Naive thymus-derived CD8-positive, alpha-beta T cell (primary cell): ENCODE data around the gene WIPF3. TPM values are rescaled to one million over a fixed set of nuclear protein-coding genes. Genes with fewer than 3 reads are reported as not detected.
"Not testable (repeated sequence)": the region's sequence is repeated elsewhere in the genome, so short reads cannot be mapped to it uniquely, and the experiment has no call there.

ENCODE experiments used
- ATAC-seq, 2 donors: fragments of 150-1000 bp; cut with Tn5 transposase in 1 of 2; sonication (Bioruptor Pico), chemical (Tn5 transposase) in 1 of 2; 1 replicate in 1 of 2; 2 replicates in 1 of 2; pipeline ENCODE4 v1.10.0; 2021; ENCODE audit warnings: mild to moderate bottlenecking in 2 of 2, moderate library complexity in 2 of 2
- POLR2A ChIA-PET: fragments of 350-600 bp; sonication (Branson Sonifier 250); formaldehyde crosslinking; loops from one replicate; lab custom pipeline; 2021; ENCODE audit warnings: antibody characterized with exemption; lab: Charles Lee
- DNase-seq, 10 donors: peaks; one replicate each; pipeline versions ENCODE4 v3.0.0 to v3.0.0-alpha.2; 2020 to 2022
- H3K27ac Mint-ChIP-seq, 10 donors: one replicate each; pipeline ENCODE4 v1.8.0; 2020 to 2022; ENCODE audit warnings: mild to moderate bottlenecking in 10 of 10, mixed read lengths in 10 of 10, moderate library complexity in 4 of 10, inconsistent platforms in 1 of 10
- H3K27me3 Mint-ChIP-seq, 5 donors: one replicate each; pipeline ENCODE4 v1.8.0; 2021 to 2022; ENCODE audit warnings: mixed read lengths in 5 of 5
- H3K36me3 Mint-ChIP-seq, 3 donors: one replicate each; pipeline ENCODE4 v1.8.0; 2020 to 2022; ENCODE audit warnings: mixed read lengths in 3 of 3, mild to moderate bottlenecking in 2 of 3, inconsistent platforms in 1 of 3
- H3K4me1 Mint-ChIP-seq, 4 donors: one replicate each; pipeline ENCODE4 v1.8.0; 2021 to 2022; ENCODE audit warnings: mixed read lengths in 4 of 4
- H3K4me3 Mint-ChIP-seq, 10 donors: one replicate each; pipeline ENCODE4 v1.8.0; 2020 to 2022; ENCODE audit warnings: mild to moderate bottlenecking in 10 of 10, mixed read lengths in 10 of 10, moderate library complexity in 6 of 10, inconsistent platforms in 1 of 10
- H3K9me3 Mint-ChIP-seq, 9 donors: one replicate each; pipeline ENCODE4 v1.8.0; 2020 to 2022; ENCODE audit warnings: mixed read lengths in 9 of 9, mild to moderate bottlenecking in 3 of 9, inconsistent platforms in 1 of 9, moderate library complexity in 1 of 9
- polyA plus RNA-seq, 3 donors: library from polyadenylated mRNA; unstranded; fragments of 300-500 nt; fragmentation: Illumina TruSeq; gene quantifications; one replicate each; pipeline ENCODE4 v1.2.3, GENCODE V29; 2021
- total RNA-seq, 8 experiments: library from RNA in 2 of 8; stranded (reverse) in 2 of 8; gene quantifications; one replicate each; pipeline ENCODE4 v1.2.3 and lab custom pipeline; 2021 to 2026

WIPF3 gene
- total and polyA plus RNA-seq, 5 experiments from 2014 or later, result 0.05 to 0.10 TPM; not detected in 3

GRCh38 chr7:29958667-29959358, 152.5 kb downstream of the WIPF3 start:
- DNase-seq (no peak), ATAC-seq (no peak)
- Mint-ChIP-seq H3K36me3 (peaks cover 0 to 11% (median 2%) of the 10 kb centered on the region in 3 donors), H3K9me3 (no peaks in the 10 kb centered on the region), H3K27me3 (no peaks in the 10 kb centered on the region), H3K4me1 (peaks cover 14 to 25% (median 20%) of the 10 kb centered on the region in 4 donors), H3K27ac (no peak overlapping the region), H3K4me3 (no peak overlapping the region)
- POLR2A ChIA-PET, result no interaction called here

GRCh38 chr7:29961611-29962010, 155.3 kb downstream of the WIPF3 start:
- H3K27ac Mint-ChIP-seq, H3K4me1 Mint-ChIP-seq, POLR2A ChIA-PET, H3K27me3 Mint-ChIP-seq, H3K9me3 Mint-ChIP-seq, ATAC-seq, H3K4me3 Mint-ChIP-seq, DNase-seq: not testable (repeated sequence)
- H3K36me3 Mint-ChIP-seq, result peaks cover 0 to 18% (median 6%) of the 10 kb centered on the region in 3 donors

- H3K4me1 Mint-ChIP-seq, result peaks cover 5 to 6% (median 5%) of the 10 kb centered on the region in 4 donors
- H3K27ac Mint-ChIP-seq, result no peak overlapping the region
- H3K9me3 Mint-ChIP-seq, result no peaks in the 10 kb centered on the region
- H3K27me3 Mint-ChIP-seq, result no peaks in the 10 kb centered on the region
- ATAC-seq (no peak), DNase-seq (no peak)
- H3K36me3 Mint-ChIP-seq, result peaks cover 0 to 20% (median 6%) of the 10 kb centered on the region in 3 donors
- POLR2A ChIA-PET, result no interaction called here
- no peak overlapping the region for H3K4me3 Mint-ChIP-seq
These were observed 155.7 kb downstream of the WIPF3 start for GRCh38 chr7:29962035-29962434.

GRCh38 chr7:29965030-29965429, 158.7 kb downstream of the WIPF3 start:
- peaks cover 0 to 3% (median 0%) of the 10 kb centered on the region in 5 donors for H3K27me3 Mint-ChIP-seq
- DNase-seq (no peak), ATAC-seq (no peak)
- no peaks in the 10 kb centered on the region for H3K9me3 Mint-ChIP-seq
- POLR2A ChIA-PET, result no interaction called here
- peaks cover 0 to 24% (median 4%) of the 10 kb centered on the region in 3 donors for H3K36me3 Mint-ChIP-seq
- no peak overlapping the region for H3K27ac Mint-ChIP-seq
- peaks cover 10 to 17% (median 15%) of the 10 kb centered on the region in 4 donors for H3K4me1 Mint-ChIP-seq
- H3K4me3 Mint-ChIP-seq, result no peak overlapping the region

Other genes starting within 250 kb of the WIPF3 start
- not detected for gene PRR15, start 242.7 kb upstream of the WIPF3 start, total RNA-seq
- not detected for gene PRR15, start 242.7 kb upstream of the WIPF3 start, polyA plus RNA-seq
- gene SCRN1, start 183.3 kb downstream of the WIPF3 start, total RNA-seq, result 10 to 100 TPM; 16.3 to 17.3 TPM
- 10 to 100 TPM in 1 of 3 donors, 1 to 10 TPM in 2; 8.3 to 13.7 (median 9.2) TPM for gene SCRN1, start 183.3 kb downstream of the WIPF3 start, polyA plus RNA-seq
- 1 to 10 TPM; 4.6 to 5.7 TPM for gene FKBP14, start 220.2 kb downstream of the WIPF3 start, total RNA-seq
- gene FKBP14, start 220.2 kb downstream of the WIPF3 start, polyA plus RNA-seq, result 1 to 10 TPM in 2 of 3 donors, under 1 TPM in 1; 0.44 to 1.7 (median 1.1) TPM
- 10 to 100 TPM in 1 of 2 experiments, 1 to 10 TPM in 1; 9.6 to 11.9 TPM for gene PLEKHA8, start 221.9 kb downstream of the WIPF3 start, total RNA-seq
- 1 to 10 TPM; 2.7 to 4.9 (median 4.2) TPM for gene PLEKHA8, start 221.9 kb downstream of the WIPF3 start, polyA plus RNA-seq